GM23338 (cell line): ENCODE data around the gene PPM1F. TPM values are rescaled to one million over a fixed set of nuclear protein-coding genes. Genes with fewer than 3 reads are reported as not detected.

Source experiments
- ATAC-seq: fragments of 200-7000 bp; cut with Tn5 transposase; 3 replicates; pipeline ENCODE4 v1.9.1; 2020
- DNase-seq: peaks from one replicate; pipeline ENCODE4 v3.0.0-alpha.2; 2015; ENCODE audit warnings: low spot score
- H2AFZ ChIP-seq: fragments of 200-600 bp; sonication (generic); 2 replicates; pipeline ENCODE4 v1.8.0; 2016; ENCODE audit warnings: antibody characterized with exemption, mild to moderate bottlenecking, moderate library complexity
- H3F3A ChIP-seq: fragments of 200-600 bp; sonication (generic); replicated peaks from 2 replicates; pipeline ENCODE4 v1.8.0; 2017; ENCODE audit warnings: antibody characterized with exemption, mixed run types, low read depth
- H3K27ac ChIP-seq: fragments of 200-600 bp; sonication (generic); 2 replicates; pipeline ENCODE4 v1.6.1; 2016; ENCODE audit warnings: low read depth
- H3K27me3 ChIP-seq: fragments of 200-600 bp; sonication (generic); 2 replicates; pipeline ENCODE4 v1.8.0; 2016; ENCODE audit warnings: mild to moderate bottlenecking, mixed run types, moderate library complexity; ENCODE audit not compliant: insufficient read depth
- H3K36me3 ChIP-seq: fragments of 200-600 bp; sonication (generic); 2 replicates; pipeline ENCODE4 v1.8.0; 2016; ENCODE audit warnings: mild to moderate bottlenecking; ENCODE audit not compliant: insufficient read depth
- H3K4me1 ChIP-seq: fragments of 200-600 bp; sonication (generic); 2 replicates; pipeline ENCODE4 v1.8.0; 2016; ENCODE audit warnings: mild to moderate bottlenecking, moderate library complexity; ENCODE audit not compliant: insufficient read depth
- H3K4me2 ChIP-seq: fragments of 200-600 bp; sonication (generic); 2 replicates; pipeline ENCODE4 v1.7.1; 2017; ENCODE audit warnings: mixed run types
- H3K4me3 ChIP-seq: fragments of 200-600 bp; sonication (generic); 2 replicates; pipeline ENCODE4 v1.6.1; 2016; ENCODE audit warnings: mixed run types
- H3K79me2 ChIP-seq: fragments of 200-600 bp; sonication (generic); replicated peaks from 2 replicates; pipeline ENCODE4 v1.8.0; 2017; ENCODE audit warnings: mild to moderate bottlenecking; ENCODE audit not compliant: insufficient read depth
- H3K9me2 ChIP-seq: fragments of 200-600 bp; sonication (generic); 2 replicates; pipeline ENCODE4 v1.8.0; 2017; ENCODE audit not compliant: insufficient read depth
- H4K20me1 ChIP-seq: fragments of 200-600 bp; sonication (generic); replicated peaks from 2 replicates; pipeline ENCODE4 v1.8.0; 2017; ENCODE audit warnings: mild to moderate bottlenecking; ENCODE audit not compliant: insufficient read depth
- H3K27ac Mint-ChIP-seq: 2 replicates; pipeline ENCODE4 v1.8.0; 2020; ENCODE audit warnings: inconsistent platforms, mild to moderate bottlenecking, moderate library complexity, mixed read lengths
- H3K27me3 Mint-ChIP-seq: 3 replicates; pipeline ENCODE4 v1.8.0; 2022; ENCODE audit warnings: low read depth, mild to moderate bottlenecking, moderate library complexity, mixed read lengths, inconsistent platforms; ENCODE audit not compliant: insufficient read depth, poor library complexity
- H3K36me3 Mint-ChIP-seq: 3 replicates; pipeline ENCODE4 v1.8.0; 2021; ENCODE audit warnings: low read depth, mild to moderate bottlenecking, inconsistent platforms, moderate library complexity, mixed read lengths
- H3K4me1 Mint-ChIP-seq: 3 replicates; pipeline ENCODE4 v1.8.0; 2020; ENCODE audit warnings: mild to moderate bottlenecking, inconsistent platforms, mixed read lengths
- H3K4me3 Mint-ChIP-seq: 3 replicates; pipeline ENCODE4 v1.8.0; 2021; ENCODE audit warnings: moderate library complexity, mild to moderate bottlenecking, inconsistent platforms, mixed read lengths
- H3K9me3 Mint-ChIP-seq: 3 replicates; pipeline ENCODE4 v1.8.0; 2020; ENCODE audit warnings: moderate library complexity, mild to moderate bottlenecking, inconsistent platforms, mixed read lengths
- CREB1 ChIP-seq: fragments of 250-450 bp; sonication (Bioruptor Pico); IDR thresholded peaks from 2 replicates; pipeline ENCODE4 v1.5.0; 2020; ENCODE audit warnings: low read depth, mild to moderate bottlenecking, moderate library complexity
- CTCF ChIP-seq, 2 experiments: fragments of 200-600 bp in 1 of 2; sonication (generic) in 1 of 2; conservative IDR thresholded peaks; 2 replicates each; pipeline versions ENCODE4 v1.5.1 to v1.6.1; 2016 to 2017; ENCODE audit warnings: antibody characterized with exemption in 2 of 2, low read depth in 2 of 2, mild to moderate bottlenecking in 2 of 2, moderate library complexity in 1 of 2
- ETS1 ChIP-seq: IDR thresholded peaks from 2 replicates; pipeline ENCODE4 v1.6.1; 2016; ENCODE audit warnings: antibody characterized with exemption
- EZH2 ChIP-seq: fragments of 200-600 bp; sonication (generic); IDR thresholded peaks from one replicate; pipeline ENCODE4 v1.8.0; 2017; ENCODE audit warnings: antibody characterized with exemption, mild to moderate bottlenecking, low read depth; ENCODE audit not compliant: unreplicated experiment
- EZH2phosphoT487 ChIP-seq: fragments of 200-600 bp; sonication (generic); IDR thresholded peaks from one replicate; pipeline ENCODE4 v1.8.1; 2018; ENCODE audit warnings: antibody characterized with exemption; ENCODE audit not compliant: unreplicated experiment
- JUNB ChIP-seq: IDR thresholded peaks from one replicate; pipeline ENCODE4 v1.6.1; 2016; ENCODE audit warnings: antibody characterized with exemption; ENCODE audit not compliant: unreplicated experiment
- POLR2AphosphoS5 ChIP-seq: IDR thresholded peaks from 2 replicates; pipeline ENCODE4 v1.6.1; 2016; ENCODE audit warnings: antibody characterized with exemption, low read depth
- ZNF462 ChIP-seq: fragments of 250-450 bp; sonication (Bioruptor Pico); IDR thresholded peaks from 2 replicates; pipeline ENCODE4 v1.5.0; 2020; ENCODE audit warnings: mild to moderate bottlenecking, moderate library complexity
- polyA plus RNA-seq: library from polyadenylated mRNA; unstranded; fragments of >200 nt; fragmentation: Nextera tagmentation; extraction: Ambion mirVana; gene quantifications from 2 replicates; pipeline ENCODE4 v1.2.1, GENCODE V29; 2016
- total RNA-seq: library from RNA; depleted of rRNA; stranded (reverse); fragments of >200 nt; shearing (Covaris generic); gene quantifications from 2 replicates; pipeline ENCODE4 v1.2.3, GENCODE V29; 2014

PPM1F gene
- total and polyA plus RNA-seq, 2 experiments from 2014 or later = 7.1 to 29.3 TPM

GRCh38 chr22:21970800-21971617 lies 18.4 kb upstream of the PPM1F start:
- H3K9me2 ChIP-seq = no peaks in the 10 kb centered on the region
- H3F3A ChIP-seq = no peaks in the 10 kb centered on the region
- H3K27me3 ChIP-seq = no peaks in the 10 kb centered on the region
- no peak overlapping the region for H2AFZ ChIP-seq
- no peak overlapping the region for H3K4me3 ChIP-seq
- peaks cover 17% of the 10 kb centered on the region for H4K20me1 ChIP-seq
- Mint-ChIP-seq H3K9me3 (no peaks in the 10 kb centered on the region), H3K27ac (no peak overlapping the region), H3K4me1 (no peaks in the 10 kb centered on the region), H3K27me3 (peaks cover 8% of the 10 kb centered on the region), H3K36me3 (peaks cover 81% of the 10 kb centered on the region), H3K4me3 (no peak overlapping the region)
- H3K36me3 ChIP-seq = peaks cover 11% of the 10 kb centered on the region; the same call in 1 of the 2 replicates
- ATAC-seq (no peak), DNase-seq (no peak)
- TF ChIP-seq CTCF (conservative IDR thresholded peaks at IDR 0.05; ENCODE audit: low read depth in 2 of 2) (no peak), ETS1 (no peak)
- no peak overlapping the region for H3K4me2 ChIP-seq
- H3K4me1 ChIP-seq = no peaks in the 10 kb centered on the region
- H3K79me2 ChIP-seq = no peaks in the 10 kb centered on the region
- H3K27ac ChIP-seq = no peak overlapping the region

GRCh38 chr22:21970037-21970799 lies 17.6 kb upstream of the PPM1F start:
- peaks cover 82% of the 10 kb centered on the region for H3K36me3 Mint-ChIP-seq
- TF ChIP-seq CREB1 (CRISPR knock-in tag) (no peak), POLR2AphosphoS5 (no peak), EZH2 (no peak), EZH2phosphoT487 (no peak), JUNB (no peak), ZNF462 (no peak)

More at GRCh38 chr22:21970037-21970799, 17.6 kb upstream of the PPM1F start:
- H3K4me1 ChIP-seq = no peaks in the 10 kb centered on the region
- H3K27ac Mint-ChIP-seq = no peak overlapping the region
- H3K4me1 Mint-ChIP-seq = no peaks in the 10 kb centered on the region
- H3K79me2 ChIP-seq = no peaks in the 10 kb centered on the region
- H3K4me2 ChIP-seq = no peak overlapping the region
- H3K9me3 Mint-ChIP-seq = no peaks in the 10 kb centered on the region
- H3K4me3 ChIP-seq = no peak overlapping the region
- H3K9me2 ChIP-seq = no peaks in the 10 kb centered on the region
- DNase-seq (no peak), ATAC-seq (no peak)
- no peak overlapping the region for H3K27ac ChIP-seq
- no peaks in the 10 kb centered on the region for H3K27me3 ChIP-seq
- no peak overlapping the region for H3K4me3 Mint-ChIP-seq
- no peak overlapping the region for H2AFZ ChIP-seq
- H4K20me1 ChIP-seq = peaks cover 10% of the 10 kb centered on the region
- H3F3A ChIP-seq = no peaks in the 10 kb centered on the region
- H3K36me3 ChIP-seq = peaks cover 14% of the 10 kb centered on the region; the same call in 1 of the 2 replicates
- H3K27me3 Mint-ChIP-seq = peaks cover 10% of the 10 kb centered on the region
